Sigmoid colon (tissue), 4 donors: ENCODE results near the gene GEMIN7.

ENCODE experiments used
- CTCF ChIP-seq, 4 experiments: fragments of 450-650 bp in 3 of 4; fragments of 200-600 bp in 1 of 4; IDR thresholded peaks; one replicate each; pipeline ENCODE4 v1.5.1; 2016 to 2019; ENCODE audit warnings: antibody characterized with exemption in 4 of 4, mild to moderate bottlenecking in 3 of 4, moderate library complexity in 2 of 4
- EP300 ChIP-seq, 4 donors: sonication (generic); formaldehyde crosslinking; IDR thresholded peaks; one replicate each; pipeline ENCODE4 v1.6.1; 2017; ENCODE audit warnings: antibody characterized with exemption in 4 of 4
- POLR2A ChIP-seq, 2 donors: fragments of 450-650 bp; IDR thresholded peaks; one replicate each; pipeline ENCODE4 v1.6.1; 2016; ENCODE audit warnings: antibody characterized with exemption in 2 of 2, mild to moderate bottlenecking in 2 of 2, moderate library complexity in 2 of 2

GRCh38 chr19:45046355-45046754 is 32.7 kb upstream of the GEMIN7 start:
- TF ChIP-seq CTCF (IDR thresholded peaks at IDR 0.05) (no peak), EP300 (IDR thresholded peaks at IDR 0.05) (no peak), POLR2A (IDR thresholded peaks at IDR 0.05) (no peak)
